Fibroblast of peridontal ligament (primary cell): ENCODE data around the gene CHD6.

ENCODE experiments used
- DNase-seq: peaks from one replicate; pipeline ENCODE4 v3.0.0-alpha.2; 2010; ENCODE audit errors: extremely low read depth

Gene CHD6

DNA sequence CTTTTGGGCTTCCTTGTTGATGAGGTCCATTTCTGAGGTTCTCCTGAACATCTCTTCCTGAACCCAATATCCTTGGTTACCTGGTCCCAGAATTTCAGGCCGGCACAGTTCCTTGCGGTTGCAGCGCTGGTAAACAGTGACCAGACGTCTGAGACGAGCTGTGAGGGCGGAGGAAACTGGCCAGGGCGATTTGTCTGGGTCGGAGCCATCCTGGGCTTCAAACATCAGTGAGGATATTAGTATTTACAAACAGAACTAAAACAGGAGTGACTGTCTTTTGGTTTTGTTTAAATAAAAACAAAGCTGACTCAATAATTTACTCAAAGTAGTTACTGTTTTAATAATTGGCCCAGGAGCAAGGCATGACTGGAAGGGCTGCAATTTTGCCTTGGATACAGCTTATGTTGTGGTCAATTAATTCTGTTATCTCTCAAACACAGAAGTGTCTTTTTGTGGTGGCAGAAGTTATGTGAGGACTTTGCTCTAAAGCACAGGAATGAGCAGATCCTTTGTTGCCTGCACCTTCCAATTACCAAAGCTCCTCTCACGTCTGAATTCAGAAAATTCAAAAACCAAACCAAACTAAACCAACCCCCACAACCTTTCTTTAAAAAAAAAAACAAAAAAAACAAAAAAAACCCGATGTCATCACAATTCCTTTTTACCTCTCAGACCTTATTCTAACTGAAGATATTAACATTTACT lies 192.8 kb downstream of the CHD6 start:
- DNase-seq, result no peak

DNA sequence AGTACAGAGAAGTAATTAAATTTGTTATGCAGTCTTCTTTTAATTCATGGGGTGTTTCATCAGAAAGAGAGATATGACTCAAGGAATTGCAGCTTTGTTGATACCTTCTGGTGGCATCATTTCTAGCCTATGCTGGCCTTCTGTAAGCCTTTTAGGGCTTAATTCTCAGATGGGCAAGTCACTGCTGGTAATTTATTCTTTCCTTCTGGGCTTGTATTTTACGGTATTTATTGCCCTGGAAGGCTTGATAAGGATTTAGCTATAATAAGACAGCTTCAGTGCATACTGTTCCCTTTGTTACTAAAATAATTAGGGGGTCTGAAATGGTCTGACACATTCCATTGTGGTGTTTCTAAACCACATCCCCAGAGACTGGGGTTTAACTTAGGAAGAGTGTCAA lies 193.6 kb downstream of the CHD6 start:
- DNase-seq, result no peak

DNA sequence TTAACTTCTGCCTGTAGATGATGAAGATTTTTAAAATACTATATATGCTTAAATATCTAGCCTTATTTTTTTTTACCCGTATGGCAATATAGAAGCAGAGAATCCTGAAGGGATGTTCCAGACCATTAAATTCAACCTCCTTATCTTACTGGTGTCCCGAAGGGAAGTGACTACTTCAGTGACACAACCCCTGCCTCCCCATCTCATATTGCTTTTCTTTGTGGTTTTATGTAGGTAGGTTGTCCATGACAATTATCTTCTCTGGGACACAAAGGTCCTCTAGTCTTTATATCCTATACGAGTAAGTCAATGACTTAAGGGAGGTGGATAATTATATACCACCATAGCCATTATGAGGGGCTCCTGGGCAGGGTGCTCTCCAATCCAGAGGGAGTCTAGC lies 194.2 kb downstream of the CHD6 start:
- DNase-seq, result no peak

DNA sequence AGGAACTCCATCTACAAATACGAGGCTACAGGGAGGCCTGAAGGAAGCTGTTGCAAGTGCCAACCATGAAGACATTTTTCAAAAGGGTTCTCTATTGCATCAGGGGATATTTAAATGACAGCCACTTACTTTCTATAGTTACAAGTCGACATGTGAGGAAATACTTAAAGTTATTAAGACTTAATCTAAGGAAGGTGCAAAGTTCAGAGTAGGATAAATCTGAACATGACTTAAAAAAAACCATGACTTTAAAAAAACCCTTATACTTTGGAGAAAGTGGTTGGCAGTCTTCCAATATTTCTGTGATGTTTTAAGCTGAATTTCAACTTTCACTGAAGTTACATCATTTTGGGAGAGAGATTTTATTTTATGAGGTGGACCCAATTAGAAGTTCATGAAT lies 195.2 kb downstream of the CHD6 start:
- peak; percentile 73 for DNase-seq

DNA sequence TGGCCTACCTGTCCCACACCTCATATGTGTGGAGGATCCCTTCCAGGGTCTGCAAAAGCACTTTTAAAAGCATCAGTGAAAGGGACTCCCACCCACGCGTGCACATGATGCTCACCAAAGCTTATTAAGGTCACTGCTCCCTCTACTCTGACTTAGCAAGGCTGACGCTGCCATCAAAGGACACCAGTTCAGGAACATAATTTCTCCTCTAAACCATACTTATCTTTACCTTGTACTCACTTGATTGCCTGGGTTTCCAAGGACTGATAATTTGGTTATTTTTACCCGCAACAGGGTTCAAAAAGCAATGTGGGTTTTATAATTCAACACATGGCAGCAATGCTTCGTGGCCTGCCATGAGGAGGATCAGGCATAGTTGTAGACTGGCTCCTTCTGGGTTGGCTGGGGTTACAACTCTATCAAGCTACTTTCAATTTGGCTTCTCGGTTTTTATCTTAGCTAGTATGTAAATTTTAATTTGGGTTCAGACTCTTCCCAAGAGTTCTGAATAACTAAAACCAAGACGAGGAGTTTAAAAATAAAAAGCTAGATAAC lies 199.4 kb downstream of the CHD6 start:
- no peak for DNase-seq

DNA sequence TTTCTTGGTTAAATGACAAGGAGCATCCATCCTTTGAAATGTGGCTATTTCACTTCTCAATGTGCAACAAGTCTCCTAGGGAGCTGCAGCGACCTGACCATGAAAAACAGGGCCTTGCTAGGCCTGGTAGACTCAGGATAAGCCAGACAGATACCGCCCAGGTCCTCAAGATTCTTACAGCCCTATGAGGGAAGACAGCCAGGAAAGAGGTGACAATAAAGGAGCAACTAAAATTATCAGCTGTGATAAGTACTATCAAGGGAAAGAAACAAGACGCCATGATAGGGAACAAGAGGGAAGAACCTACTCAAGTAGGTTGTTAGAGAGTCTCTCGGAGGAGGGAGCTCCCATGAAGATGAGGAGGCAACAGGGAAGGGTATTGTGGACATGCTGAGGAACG lies 200.1 kb downstream of the CHD6 start:
- no peak for DNase-seq

DNA sequence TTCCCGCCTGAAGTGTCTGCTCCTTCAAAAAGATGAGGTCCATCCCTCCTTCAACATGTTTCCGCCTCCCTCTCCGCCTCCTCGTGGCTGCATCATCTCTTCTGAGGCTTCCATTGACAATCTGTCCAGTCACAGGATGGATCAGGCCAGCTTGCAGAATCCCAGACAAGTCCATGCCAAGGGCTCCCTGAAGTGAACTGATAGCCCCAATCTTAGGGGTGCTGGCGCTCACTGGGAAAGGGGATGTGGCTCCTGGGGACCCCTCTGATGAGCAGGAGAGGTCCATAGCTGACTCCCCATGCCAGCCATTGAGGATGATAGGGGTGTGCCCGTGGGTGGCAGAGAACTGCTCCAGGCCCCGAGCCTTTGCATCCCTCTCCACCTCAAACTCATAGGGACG lies 203.0 kb downstream of the CHD6 start:
- DNase-seq, result no peak

DNA sequence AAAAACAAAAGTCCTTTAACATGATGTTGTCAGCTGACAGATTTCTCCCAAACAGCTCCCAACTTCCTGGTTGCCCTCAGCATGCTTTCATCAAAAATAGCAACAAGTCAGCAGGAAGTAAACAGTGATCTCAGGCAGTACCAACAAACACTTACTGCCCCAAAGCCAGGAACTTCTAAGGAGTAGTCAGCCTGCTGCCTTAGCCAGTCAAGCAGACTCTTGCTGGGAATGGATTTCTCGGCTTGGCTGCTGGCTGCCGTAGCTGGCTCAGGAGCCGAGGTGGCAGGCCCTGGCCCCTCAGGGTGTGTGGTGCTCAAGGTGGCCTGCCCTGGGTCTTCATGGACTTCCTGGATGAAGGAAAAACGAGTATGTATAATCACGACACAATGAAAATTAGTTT lies 205.0 kb downstream of the CHD6 start:
- DNase-seq, result no peak

DNA sequence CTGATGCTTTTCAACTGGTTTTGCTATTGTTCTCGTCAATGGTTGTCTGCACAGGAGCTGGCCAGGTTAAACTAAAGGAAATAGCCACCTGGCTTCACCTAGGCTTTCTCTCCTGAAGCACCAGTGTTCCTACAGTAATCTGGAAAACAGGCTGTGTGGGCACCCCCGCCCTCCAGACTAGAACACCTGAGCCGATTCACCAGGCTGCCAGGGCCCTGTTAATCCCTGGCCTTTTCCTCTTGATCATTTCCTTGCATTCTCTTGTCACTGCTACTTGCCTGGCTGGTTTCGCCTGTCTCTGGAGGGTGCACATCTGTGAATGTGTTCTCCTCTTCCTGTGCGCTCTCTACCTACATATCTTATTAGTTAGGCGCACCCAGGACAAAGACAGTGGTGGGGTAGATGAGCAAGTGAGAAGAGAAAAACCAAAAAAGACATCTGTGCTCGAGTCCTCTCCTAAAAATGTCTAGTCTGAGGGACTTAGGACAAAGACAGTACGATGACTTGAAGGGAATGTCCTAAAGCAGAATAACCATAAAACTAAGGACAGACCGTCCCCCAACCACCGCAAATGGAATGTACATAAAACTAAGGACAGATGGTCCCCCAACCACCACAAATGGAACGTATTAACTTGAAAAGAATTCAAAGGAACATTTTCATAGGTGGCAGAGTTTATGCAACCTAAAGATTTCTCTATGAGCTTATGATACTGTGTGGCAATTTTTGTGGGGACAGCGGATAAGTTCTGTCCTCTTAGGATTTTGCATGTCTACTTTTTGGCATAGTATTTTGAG lies 205.7 kb downstream of the CHD6 start:
- no peak for DNase-seq

DNA sequence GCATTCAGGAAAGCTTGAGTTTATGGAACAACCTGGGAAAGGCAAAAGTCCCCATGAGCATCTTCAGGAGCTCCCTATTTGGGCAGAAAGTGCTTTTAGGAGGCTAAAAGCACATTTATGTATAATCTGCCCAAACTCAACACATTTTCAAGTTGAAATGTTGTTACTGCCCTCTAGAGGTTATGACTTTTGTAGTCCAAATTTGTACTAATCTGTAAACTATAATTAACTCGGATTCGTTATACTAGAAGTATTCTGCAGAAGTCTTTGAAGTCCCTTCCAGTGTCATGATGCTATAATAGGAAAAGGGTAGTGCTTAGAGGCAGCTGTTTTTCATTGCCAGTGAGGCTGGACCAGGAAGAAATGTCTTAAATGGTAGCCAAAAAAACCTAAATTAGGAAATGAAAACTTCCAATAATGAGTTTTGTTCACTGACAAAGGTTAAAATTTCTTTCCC lies 206.8 kb downstream of the CHD6 start:
- peak; percentile 74 for DNase-seq

DNA sequence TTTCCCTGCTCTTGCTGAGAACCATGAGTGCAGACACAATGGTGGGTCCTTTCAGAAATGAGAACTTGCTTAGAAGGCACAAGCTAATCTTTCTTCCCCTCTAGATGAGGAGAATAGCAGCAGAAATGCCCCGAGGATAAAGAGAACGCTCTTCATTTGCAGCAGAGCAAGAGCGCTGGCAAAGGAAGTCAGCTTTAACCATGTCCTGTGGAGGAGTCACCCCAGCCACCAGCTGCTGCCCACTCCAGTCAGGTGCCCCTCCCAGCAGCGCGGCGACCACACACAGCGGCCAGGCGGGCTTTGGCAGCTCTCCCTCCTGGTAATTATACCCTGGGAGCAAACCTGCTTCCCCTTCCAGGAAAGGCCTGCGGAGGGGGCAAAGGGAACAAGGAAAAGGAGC lies 209.2 kb downstream of the CHD6 start:
- DNase-seq, result no peak

DNA sequence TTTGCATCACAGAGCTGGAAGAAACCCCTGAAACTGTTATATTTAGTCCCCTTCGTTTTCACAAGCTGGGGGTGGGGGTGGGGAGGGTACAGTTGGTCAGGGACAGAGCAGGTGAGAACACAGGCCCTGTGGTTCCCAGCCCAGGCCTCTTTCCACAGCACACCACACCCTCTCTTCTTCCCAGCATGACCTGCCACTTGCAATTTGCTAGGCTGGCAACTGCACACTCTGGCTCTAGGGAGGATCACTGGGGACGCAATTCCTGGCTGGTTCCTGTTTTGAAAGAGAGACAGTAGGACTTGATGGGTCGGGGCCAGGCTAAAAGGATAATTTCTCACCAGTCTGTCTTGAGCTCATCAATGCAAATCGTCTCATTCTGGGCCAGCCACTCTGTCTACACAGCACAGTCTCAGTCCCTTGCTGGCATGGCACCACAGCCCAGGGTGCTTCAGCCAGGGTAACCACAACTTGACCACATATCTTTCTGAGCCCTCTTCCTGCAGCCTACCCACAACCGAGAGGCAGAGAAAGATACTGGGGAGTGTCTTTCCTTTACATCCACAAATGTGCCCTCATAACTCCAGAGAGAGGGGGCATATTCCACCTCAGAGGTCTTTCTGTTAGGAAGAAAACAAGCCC lies 209.9 kb downstream of the CHD6 start:
- no peak for DNase-seq

DNA sequence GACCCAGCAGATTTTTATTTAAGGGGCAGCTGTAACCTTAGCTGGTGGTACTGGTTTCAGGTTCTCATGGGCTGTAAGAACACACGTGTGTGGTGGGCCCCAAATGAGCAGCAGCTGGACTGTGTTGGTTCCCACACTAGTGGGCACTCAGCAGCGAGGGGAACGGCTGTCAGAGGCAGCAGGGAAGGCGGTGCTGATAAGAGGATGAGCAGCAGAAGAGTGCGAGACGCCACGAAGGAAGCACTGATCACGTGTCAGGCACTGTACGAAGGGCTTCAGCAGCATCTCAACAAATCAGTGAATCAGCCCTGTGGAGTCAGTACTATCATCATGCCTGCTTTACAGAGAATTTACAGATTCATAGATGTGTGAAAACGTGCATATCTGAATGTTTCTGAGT lies 210.6 kb downstream of the CHD6 start:
- no peak for DNase-seq

DNA sequence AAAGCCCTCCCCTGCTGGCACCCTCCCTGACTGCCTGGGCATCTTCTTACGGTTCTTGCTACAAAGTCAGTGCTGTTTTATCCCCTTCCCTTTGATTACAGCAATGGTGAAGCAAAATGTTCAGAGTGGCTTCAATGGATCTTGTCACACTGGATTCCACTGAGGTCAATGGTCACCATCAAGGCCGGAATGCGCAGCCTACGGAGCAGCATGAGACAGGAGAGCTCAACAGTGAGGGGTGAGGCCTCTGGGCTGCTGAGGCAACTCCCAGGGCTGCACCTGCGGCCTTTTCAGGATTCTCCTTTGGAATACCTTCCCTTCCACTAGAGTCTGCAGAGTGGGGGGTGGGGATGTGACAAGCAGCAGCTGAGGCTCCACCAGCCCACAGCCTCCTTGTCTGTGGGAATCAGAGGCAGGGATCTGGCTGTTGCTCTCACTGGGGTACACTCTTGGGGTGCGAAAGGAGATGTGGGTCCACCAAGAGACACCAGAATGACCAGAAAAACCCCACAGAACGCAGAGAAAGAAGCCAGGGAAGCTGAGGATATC lies 211.2 kb downstream of the CHD6 start:
- no peak for DNase-seq

DNA sequence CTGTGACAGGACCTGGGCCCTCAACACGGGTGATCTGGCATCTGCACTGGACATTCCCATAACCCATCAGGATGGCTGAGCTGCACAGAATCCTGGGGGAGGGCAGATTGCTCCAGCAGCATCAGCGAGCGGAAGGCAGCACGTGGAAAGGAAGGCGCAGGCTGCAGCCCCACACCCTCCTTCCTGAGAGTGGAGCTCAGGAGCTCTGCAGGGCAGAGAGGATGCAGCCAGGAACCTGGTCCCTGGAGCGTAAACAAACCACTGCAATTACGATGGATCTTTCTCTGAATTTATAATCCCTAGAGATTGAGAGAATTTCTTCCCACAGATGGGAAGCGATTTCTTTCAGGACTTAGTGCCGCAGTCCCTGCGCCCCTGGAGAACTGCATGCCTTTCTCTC lies 211.8 kb downstream of the CHD6 start:
- no peak for DNase-seq

DNA sequence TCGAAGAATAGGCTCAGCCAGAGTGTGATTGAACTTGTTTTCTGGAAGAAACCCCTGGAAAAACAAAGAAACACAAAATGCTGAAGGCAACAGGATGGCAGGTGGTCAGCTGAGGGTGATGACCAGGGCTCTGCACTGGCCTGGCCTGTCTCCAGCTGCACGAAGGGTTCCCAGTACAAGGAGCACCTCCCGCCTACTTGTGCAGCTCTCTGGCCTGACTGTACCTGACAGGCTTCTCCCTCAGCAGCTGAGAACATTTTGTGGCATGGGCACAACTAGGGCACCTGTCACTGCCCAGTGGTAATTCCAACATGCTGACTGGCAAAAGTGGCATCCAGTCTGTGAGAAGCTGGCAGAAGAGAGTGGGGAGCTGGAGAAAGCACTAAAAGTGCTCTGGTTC lies 212.7 kb downstream of the CHD6 start:
- DNase-seq, result no peak

DNA sequence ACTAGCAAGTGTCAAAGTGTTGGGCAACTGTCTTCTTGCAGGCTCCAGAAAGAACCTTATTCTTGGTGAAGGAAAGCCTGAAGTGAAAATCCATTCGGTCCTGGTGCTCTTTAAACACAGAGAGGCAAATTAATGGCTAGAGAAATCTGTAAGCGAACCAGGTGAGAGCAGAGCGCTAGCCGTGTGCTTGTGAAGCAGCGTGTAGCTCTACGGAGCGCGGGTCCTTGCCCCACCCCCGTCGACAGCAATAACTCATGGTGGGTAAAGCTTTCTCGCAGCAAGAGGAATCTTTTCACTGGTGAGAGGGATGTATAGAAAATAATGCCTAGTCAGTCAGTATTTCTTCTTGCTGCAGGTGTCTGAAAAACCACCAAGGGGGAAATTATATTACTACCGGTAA lies 214.6 kb downstream of the CHD6 start:
- DNase-seq, result no peak

DNA sequence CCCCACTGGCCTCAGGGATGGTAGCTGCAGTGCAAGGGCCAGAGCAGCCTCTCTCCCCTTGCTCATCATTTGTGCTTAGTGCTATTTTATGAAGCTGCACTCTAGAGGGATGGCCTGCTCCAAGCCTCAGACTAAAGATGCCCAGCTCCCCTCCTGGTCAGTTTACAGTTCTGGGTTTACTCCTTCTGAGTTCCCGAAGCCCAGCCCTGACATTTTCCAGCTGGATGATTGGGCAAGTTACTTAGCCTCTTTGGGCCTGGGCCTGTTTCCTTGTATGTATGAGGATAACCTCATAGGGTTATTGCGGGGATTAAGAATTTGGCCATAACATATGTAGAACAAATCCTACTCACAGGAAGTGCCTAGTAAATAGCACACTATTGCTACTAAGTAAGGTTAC lies 219.8 kb downstream of the CHD6 start:
- DNase-seq, result peak; percentile 55

DNA sequence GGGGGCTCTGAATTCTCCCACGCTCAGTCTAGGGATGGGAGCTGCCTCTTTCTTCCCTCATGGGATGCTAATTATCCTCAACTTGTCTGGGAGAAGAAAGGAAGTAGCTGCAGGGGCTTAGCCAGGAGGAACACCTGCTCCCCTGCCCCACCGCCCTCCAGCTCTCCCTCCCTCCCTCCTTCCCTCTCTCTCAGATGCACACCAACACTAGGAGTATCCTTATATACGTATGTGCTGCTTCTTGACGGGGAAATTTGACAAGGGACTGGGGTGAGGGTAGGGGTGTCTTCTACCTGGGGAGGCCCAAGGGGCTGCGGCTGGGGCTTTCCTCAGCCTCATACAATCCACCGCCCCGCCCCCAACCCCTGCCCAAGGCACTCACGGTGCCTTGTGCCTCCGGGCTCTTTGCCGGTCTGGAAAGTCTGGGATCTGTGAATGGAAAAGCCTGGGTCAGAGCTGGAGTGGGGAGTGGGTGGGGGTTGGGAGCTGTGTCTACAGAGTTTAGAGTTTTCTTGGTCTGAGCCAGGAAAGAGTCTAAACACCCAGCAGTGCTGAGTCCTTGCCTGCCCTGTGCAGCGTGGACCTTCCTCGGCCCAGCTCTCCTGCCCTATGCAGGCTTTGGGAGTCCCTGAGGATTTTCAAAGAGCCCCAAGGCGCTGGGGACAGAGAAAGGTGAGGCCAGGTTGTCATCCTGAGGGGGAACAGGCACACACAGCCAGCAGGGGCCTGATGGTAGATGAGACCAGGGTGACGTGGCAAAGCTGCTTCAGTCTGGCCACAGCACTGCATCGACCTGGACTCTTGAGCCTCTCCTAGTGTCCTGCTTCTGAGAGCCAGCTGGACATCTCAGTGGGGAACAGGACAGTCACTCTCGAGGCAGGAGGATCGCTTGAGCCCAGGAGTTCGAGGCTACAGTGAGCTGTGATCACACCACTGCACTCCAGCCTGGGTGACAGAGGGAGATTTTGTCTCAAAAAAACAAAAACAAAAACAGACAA lies 222.2 kb downstream of the CHD6 start:
- no peak for DNase-seq

DNA sequence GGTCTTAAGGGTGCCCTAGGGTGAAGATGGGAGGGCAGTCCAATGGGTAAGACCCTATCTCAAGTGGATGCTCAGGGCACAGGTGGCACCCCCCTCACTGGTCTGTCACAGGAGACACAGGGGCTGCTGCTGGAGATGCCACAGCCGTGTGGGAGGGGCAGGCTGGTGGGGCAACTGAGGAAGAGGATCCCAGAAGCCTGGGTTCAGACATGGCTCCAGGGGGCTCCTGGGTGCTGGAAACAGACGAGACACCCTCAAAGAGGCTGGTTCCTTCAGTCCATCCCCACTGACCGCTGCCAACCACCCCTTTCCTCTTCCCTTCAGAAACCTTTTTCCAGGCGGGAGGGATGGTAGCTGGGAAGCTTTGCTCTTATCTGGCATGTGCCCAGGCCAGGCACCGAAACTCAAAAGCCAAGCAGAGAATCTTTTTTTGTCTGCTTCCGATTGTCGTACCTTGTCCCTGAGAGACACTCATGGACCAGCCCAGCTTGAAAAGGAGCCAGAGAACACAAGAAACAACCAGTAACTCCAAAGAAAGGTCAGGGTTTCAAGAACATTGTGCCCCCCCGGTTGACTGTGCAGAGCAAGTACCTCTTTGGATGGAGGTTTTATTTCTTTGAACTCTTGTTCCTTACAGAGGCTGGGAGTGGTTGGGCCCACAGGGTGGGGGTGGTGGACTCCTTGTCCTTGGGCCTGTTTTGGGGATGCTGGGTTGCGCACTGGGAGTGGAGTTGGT lies 223.1 kb downstream of the CHD6 start:
- DNase-seq, result no peak
